Colonic mucosa (tissue), 4 donors: ENCODE results near the gene PFKP. TPM values are rescaled to one million over a fixed set of nuclear protein-coding genes. Genes with fewer than 3 reads are reported as not detected.

Experiments
- DNase-seq: peaks from one replicate; pipeline ENCODE4 v3.0.0-alpha.2; 2020
- H3K27ac ChIP-seq: fragments of 200-600 bp; one replicate; pipeline ENCODE4 v1.8.0; 2021
- H3K27me3 ChIP-seq: fragments of 200-600 bp; one replicate; pipeline ENCODE4 v1.8.0; 2021
- H3K36me3 ChIP-seq: fragments of 200-600 bp; one replicate; pipeline ENCODE4 v1.8.0; 2021
- H3K4me1 ChIP-seq: fragments of 200-600 bp; one replicate; pipeline ENCODE4 v1.8.0; 2021; ENCODE audit warnings: mild to moderate bottlenecking
- H3K4me3 ChIP-seq: fragments of 200-600 bp; one replicate; pipeline ENCODE4 v1.8.0; 2021
- H3K9ac ChIP-seq, 2 donors: one replicate each; pipeline ENCODE4 v1.7.0; 2013; ENCODE audit warnings: control low read depth in 2 of 2, low read depth in 2 of 2, low read length in 2 of 2
- H3K9me3 ChIP-seq: fragments of 200-600 bp; one replicate; pipeline ENCODE4 v1.8.0; 2021
- intact Hi-C: fragments of 100-400 bp; cut with DNase I; formaldehyde crosslinking; loops from one replicate; pipeline ENCODE4 v1.14.1; 2022
- total RNA-seq, 2 donors: library from RNA; stranded (reverse); fragmentation: NEBNext Ultra II Directional in 1 of 2; extraction: Animal tissue kit (Norgen Biotek cat#: 25700) in 1 of 2; gene quantifications; one replicate each; pipeline ENCODE4 v1.2.1, GENCODE V29; 2021
- TF ChIP-seq, protein P1 (sequence below): fragments of 200-600 bp; IDR thresholded peaks from one replicate; pipeline ENCODE4 v1.8.0; 2022; ENCODE audit warnings: antibody characterized with exemption, mild to moderate bottlenecking
- donor health status: healthy.
- donor health status: DM: no; HTN: no; CAD: no.
- donor health status: DM: no; HTN: no; CAD: no.

PFKP gene
- 100 to 1,000 TPM; 134 to 209 TPM for total RNA-seq

DNA sequence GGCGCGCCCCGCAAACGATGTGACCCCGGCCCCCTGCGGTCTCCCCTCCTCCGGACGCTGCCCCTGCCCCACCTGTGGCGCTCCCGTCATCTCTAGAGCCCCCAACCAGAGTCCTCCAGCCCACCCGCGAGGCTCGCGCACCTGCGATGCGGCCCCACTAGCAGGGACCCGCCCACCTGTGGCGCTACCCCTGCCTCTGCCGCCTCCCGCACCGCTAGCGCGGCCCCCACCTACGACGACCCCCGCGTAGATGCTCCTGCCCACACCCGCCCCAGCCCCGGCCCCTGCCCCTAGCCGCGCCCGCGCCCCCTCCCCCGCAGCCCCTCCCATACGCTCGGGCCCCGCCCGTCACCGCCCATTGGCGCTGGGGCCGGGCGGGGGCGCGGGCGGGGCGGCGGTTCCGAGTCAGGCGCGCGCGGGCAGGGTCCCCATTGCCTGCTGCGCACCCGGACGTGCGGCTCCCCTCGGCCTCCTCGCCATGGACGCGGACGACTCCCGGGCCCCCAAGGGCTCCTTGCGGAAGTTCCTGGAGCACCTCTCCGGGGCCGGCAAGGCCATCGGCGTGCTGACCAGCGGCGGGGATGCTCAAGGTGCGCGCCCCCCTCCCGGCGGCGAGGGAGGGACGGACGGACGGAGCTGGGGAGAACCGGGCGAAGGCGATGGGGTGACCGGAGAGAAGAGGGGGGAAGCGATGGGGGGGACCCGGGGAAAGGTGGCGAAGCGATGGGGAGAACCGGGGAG is at the start of gene PFKP:
Gene PFKP (plus strand): TSS at position 431 of the 741 bp plus-strand sequence. CDS start 48 bp downstream, at position 479.
- intact Hi-C loops = no loop called here
- peak within 1 kb of the TSS; percentile 79 to 81 for H3K9ac ChIP-seq

DNA sequence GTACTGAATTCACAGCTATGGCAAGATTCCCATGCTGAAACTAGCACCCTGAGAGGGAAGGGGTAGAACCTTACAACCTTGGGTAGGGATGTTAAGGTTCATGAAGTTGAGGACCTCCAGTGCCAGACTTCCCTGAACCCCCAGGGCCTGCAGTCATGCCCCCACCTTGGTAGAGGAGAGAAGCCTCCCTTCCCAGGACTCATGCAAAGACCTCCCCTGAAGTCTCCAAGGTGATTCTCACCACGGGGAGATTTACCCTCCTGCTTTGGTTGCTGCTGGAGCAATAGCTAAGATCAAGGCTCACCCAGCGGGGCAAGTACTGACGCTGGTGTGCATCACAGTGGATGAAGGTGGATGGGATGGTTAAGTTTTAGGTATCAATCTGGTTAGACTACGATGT is 49.1 kb upstream of the PFKP start:
- intact Hi-C loops = no loop called here
- Histone ChIP-seq H3K4me1 (no peaks in the 10 kb centered on the region), H3K27me3 (no peaks in the 10 kb centered on the region), H3K9ac (no peak overlapping the region), H3K36me3 (no peaks in the 10 kb centered on the region), H3K4me3 (no peak overlapping the region), H3K27ac (no peak overlapping the region), H3K9me3 (no peaks in the 10 kb centered on the region)
- TF ChIP-seq, protein P1, sequence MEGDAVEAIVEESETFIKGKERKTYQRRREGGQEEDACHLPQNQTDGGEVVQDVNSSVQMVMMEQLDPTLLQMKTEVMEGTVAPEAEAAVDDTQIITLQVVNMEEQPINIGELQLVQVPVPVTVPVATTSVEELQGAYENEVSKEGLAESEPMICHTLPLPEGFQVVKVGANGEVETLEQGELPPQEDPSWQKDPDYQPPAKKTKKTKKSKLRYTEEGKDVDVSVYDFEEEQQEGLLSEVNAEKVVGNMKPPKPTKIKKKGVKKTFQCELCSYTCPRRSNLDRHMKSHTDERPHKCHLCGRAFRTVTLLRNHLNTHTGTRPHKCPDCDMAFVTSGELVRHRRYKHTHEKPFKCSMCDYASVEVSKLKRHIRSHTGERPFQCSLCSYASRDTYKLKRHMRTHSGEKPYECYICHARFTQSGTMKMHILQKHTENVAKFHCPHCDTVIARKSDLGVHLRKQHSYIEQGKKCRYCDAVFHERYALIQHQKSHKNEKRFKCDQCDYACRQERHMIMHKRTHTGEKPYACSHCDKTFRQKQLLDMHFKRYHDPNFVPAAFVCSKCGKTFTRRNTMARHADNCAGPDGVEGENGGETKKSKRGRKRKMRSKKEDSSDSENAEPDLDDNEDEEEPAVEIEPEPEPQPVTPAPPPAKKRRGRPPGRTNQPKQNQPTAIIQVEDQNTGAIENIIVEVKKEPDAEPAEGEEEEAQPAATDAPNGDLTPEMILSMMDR = no peak
- no peak for DNase-seq

More for the DNA sequence above, at the start of gene PFKP:
- no peaks in the 10 kb centered on the region for H3K9me3 ChIP-seq
- H3K4me1 ChIP-seq = no peaks in the 10 kb centered on the region
- peak; percentile 72 for DNase-seq
- H3K27me3 ChIP-seq = peaks cover 10% of the 10 kb centered on the region
- no peaks in the 10 kb centered on the region for H3K36me3 ChIP-seq
- TF ChIP-seq, protein P1 = no peak
- H3K4me3 ChIP-seq = peak within 1 kb of the TSS; percentile 82
- H3K27ac ChIP-seq = peak within 1 kb of the TSS; percentile 50

DNA sequence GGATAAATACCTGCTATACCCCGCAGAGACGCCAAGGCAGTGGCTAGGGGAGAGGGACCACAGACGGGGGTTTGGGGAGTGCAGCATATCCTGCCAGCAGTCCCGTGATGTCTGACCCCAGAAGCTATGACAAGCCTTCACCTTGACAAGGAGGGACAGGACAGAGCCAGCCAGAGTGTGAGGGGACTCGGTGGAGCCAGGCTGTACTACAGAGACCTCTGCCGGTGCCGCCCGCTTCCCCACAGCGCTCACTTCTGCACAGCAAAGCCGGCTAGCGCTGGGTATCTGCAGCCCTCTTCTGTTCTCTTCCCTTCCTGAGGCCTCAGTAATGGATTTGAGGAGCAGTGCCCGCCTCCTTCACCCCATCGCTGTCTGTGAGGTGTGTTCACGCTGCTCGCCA is 47.0 kb upstream of the PFKP start:
- TF ChIP-seq, protein P1 = no peak
- Histone ChIP-seq H3K27me3 (no peaks in the 10 kb centered on the region), H3K9me3 (no peaks in the 10 kb centered on the region), H3K9ac (no peak overlapping the region), H3K36me3 (no peaks in the 10 kb centered on the region), H3K4me1 (no peaks in the 10 kb centered on the region), H3K4me3 (no peak overlapping the region), H3K27ac (no peak overlapping the region)
- intact Hi-C loops = no loop called here
- no peak for DNase-seq

DNA sequence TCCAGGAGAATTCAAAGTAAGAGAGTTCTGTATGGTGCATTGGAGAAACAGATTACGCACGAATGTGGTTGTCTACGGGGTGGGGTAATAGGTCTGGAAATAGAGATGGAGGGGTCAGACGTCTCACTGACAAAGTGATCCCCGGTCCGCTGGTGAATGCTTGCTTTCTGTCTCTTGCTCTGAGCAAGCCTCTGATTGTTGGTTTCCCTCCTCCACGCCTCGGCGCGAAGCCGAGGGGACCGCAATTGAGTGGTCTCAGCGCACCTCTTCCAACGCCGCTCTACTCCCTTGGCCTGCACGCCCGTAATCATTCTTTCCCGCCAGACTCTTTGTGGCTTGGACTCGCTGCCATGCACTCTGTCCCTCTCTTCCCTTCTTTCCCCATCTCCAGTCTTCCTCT is 46.5 kb upstream of the PFKP start:
- intact Hi-C loops = no loop called here
- Histone ChIP-seq H3K27ac (no peak overlapping the region), H3K9me3 (no peaks in the 10 kb centered on the region), H3K36me3 (no peaks in the 10 kb centered on the region), H3K9ac (no peak overlapping the region), H3K27me3 (no peaks in the 10 kb centered on the region), H3K4me3 (no peak overlapping the region), H3K4me1 (no peaks in the 10 kb centered on the region)
- TF ChIP-seq, protein P1 = no peak
- no peak for DNase-seq

DNA sequence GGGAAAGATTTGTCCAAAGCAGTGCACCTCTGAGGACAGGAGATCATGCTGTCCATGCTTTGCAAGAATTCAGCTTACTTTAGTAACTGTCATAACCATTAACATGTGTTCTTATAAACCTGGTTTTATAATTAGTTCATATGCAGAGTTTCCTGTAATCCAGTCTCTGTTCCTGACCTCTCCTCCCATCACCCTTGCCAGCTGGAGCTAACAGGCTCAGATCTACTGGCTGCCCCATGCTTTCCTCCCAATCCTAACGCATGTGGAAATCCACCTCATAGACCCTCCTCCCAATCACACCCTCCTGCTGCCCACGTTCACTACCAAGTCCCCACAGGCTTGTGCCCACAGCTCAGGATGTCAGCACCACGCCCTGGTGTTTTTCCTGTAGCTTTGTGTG is 45.3 kb upstream of the PFKP start:
- TF ChIP-seq, protein P1 = no peak
- no peak overlapping the region for H3K9ac ChIP-seq
- intact Hi-C loops = no loop called here

More for the DNA sequence above, 45.3 kb upstream of the PFKP start:
- H3K4me1 ChIP-seq = no peaks in the 10 kb centered on the region
- no peak overlapping the region for H3K4me3 ChIP-seq
- no peaks in the 10 kb centered on the region for H3K9me3 ChIP-seq
- H3K27me3 ChIP-seq = no peaks in the 10 kb centered on the region
- no peak for DNase-seq
- H3K36me3 ChIP-seq = no peaks in the 10 kb centered on the region
- H3K27ac ChIP-seq = no peak overlapping the region
